HEK293 (cell line): ENCODE measurements around the gene WDR91.

ENCODE experiments used
- CTCF ChIA-PET: fragments of 350-600 bp; formaldehyde crosslinking; extraction: SDS; loops from one replicate; lab custom pipeline; 2021; ENCODE audit warnings: antibody characterized with exemption; lab: Yijun Ruan, JAX
- POLR2A ChIA-PET: fragments of 300-600 bp; formaldehyde crosslinking; extraction: SDS; loops from one replicate; lab custom pipeline; 2020; ENCODE audit warnings: antibody characterized with exemption, inconsistent platforms; lab: Yijun Ruan, JAX
- H3K27ac ChIP-seq: fragments of 200-500 bp; sonication (Bioruptor generic); 2 replicates; pipeline ENCODE4 v1.5.1; 2014; ENCODE audit warnings: low read depth, low read length, control low read depth, inconsistent platforms; ENCODE audit errors: extremely low read depth
- H3K36me3 ChIP-seq, 2 experiments: fragments of 200-500 bp in 1 of 2; sonication (Bioruptor generic) in 1 of 2; 1 replicate in 1 of 2; 2 replicates in 1 of 2; pipeline ENCODE4 v1.5.1; 2014 to 2017; ENCODE audit warnings: inconsistent platforms in 2 of 2, low read length in 2 of 2; ENCODE audit not compliant: control insufficient read depth in 2 of 2, insufficient read depth in 1 of 2
- H3K4me1 ChIP-seq: fragments of 200-500 bp; sonication (Bioruptor generic); 2 replicates; pipeline ENCODE4 v1.5.1; 2014; ENCODE audit warnings: mild to moderate bottlenecking, low read length, inconsistent platforms; ENCODE audit not compliant: control insufficient read depth, insufficient read depth
- H3K4me3 ChIP-seq: 2 replicates; pipeline ENCODE4 v1.5.1; 2011; ENCODE audit warnings: low read depth, mild to moderate bottlenecking, control low read depth, low read length, moderate library complexity
- H3K9me3 ChIP-seq: fragments of 200-500 bp; sonication (Bioruptor generic); 2 replicates; pipeline ENCODE4 v1.5.1; 2014; ENCODE audit warnings: low read depth, low read length, inconsistent platforms; ENCODE audit not compliant: control insufficient read depth, insufficient read depth
- ATF2 ChIP-seq: fragments of 450-650 bp; formaldehyde crosslinking; IDR thresholded peaks from 2 replicates; pipeline ENCODE4 v1.5.1; 2016; ENCODE audit warnings: missing biosample characterization, missing genetic modification characterization, low read depth
- BCL11A ChIP-seq: fragments of 450-650 bp; formaldehyde crosslinking; IDR thresholded peaks from 2 replicates; pipeline ENCODE4 v1.5.1; 2016; ENCODE audit warnings: low read depth, missing biosample characterization, missing genetic modification characterization
- PRDM4 ChIP-seq: fragments of 450-650 bp; formaldehyde crosslinking; IDR thresholded peaks from 2 replicates; pipeline ENCODE4 v1.5.1; 2017; ENCODE audit warnings: missing biosample characterization, missing genetic modification characterization
- REPIN1 ChIP-seq: fragments of 450-650 bp; formaldehyde crosslinking; IDR thresholded peaks from 2 replicates; pipeline ENCODE4 v1.5.1; 2017; ENCODE audit warnings: missing biosample characterization, missing genetic modification characterization, low read depth
- SCRT2 ChIP-seq: fragments of 450-650 bp; formaldehyde crosslinking; IDR thresholded peaks from 2 replicates; pipeline ENCODE4 v1.5.1; 2016; ENCODE audit warnings: missing biosample characterization, missing genetic modification characterization
- SP3 ChIP-seq: fragments of 450-650 bp; formaldehyde crosslinking; IDR thresholded peaks from 2 replicates; pipeline ENCODE4 v1.5.1; 2016; ENCODE audit warnings: missing biosample characterization, missing genetic modification characterization
- SP7 ChIP-seq: fragments of 450-650 bp; formaldehyde crosslinking; IDR thresholded peaks from 2 replicates; pipeline ENCODE4 v1.5.1; 2016; ENCODE audit warnings: missing biosample characterization, missing genetic modification characterization
- TSHZ1 ChIP-seq: fragments of 450-650 bp; formaldehyde crosslinking; IDR thresholded peaks from 2 replicates; pipeline ENCODE4 v1.5.1; 2016; ENCODE audit warnings: missing biosample characterization, missing genetic modification characterization, borderline replicate concordance
- ZBTB20 ChIP-seq: fragments of 450-650 bp; formaldehyde crosslinking; IDR thresholded peaks from 2 replicates; pipeline ENCODE4 v1.5.1; 2016; ENCODE audit warnings: missing biosample characterization, missing genetic modification characterization
- ZNF175 ChIP-seq: fragments of 450-650 bp; formaldehyde crosslinking; IDR thresholded peaks from 2 replicates; pipeline ENCODE4 v1.5.1; 2016; ENCODE audit warnings: missing biosample characterization, missing genetic modification characterization
- ZNF239 ChIP-seq: fragments of 450-650 bp; formaldehyde crosslinking; IDR thresholded peaks from 2 replicates; pipeline ENCODE4 v1.5.1; 2016; ENCODE audit warnings: missing biosample characterization, missing genetic modification characterization
- ZNF292 ChIP-seq: fragments of 450-650 bp; formaldehyde crosslinking; IDR thresholded peaks from 2 replicates; pipeline ENCODE4 v1.5.1; 2016; ENCODE audit warnings: low read depth, missing biosample characterization, missing genetic modification characterization, borderline replicate concordance
- ZNF335 ChIP-seq: fragments of 450-650 bp; formaldehyde crosslinking; conservative IDR thresholded peaks from 2 replicates; pipeline ENCODE4 v1.5.1; 2016; ENCODE audit warnings: missing biosample characterization, missing genetic modification characterization
- ZNF518A ChIP-seq: fragments of 450-650 bp; formaldehyde crosslinking; conservative IDR thresholded peaks from 2 replicates; pipeline ENCODE4 v1.5.1; 2016; ENCODE audit warnings: low read depth, missing biosample characterization, missing genetic modification characterization
- ZNF521 ChIP-seq: fragments of 450-650 bp; formaldehyde crosslinking; IDR thresholded peaks from 2 replicates; pipeline ENCODE4 v1.5.1; 2017; ENCODE audit warnings: missing biosample characterization, mild to moderate bottlenecking, missing genetic modification characterization
- ZNF560 ChIP-seq: fragments of 450-650 bp; formaldehyde crosslinking; IDR thresholded peaks from 2 replicates; pipeline ENCODE4 v1.5.1; 2017; ENCODE audit warnings: missing biosample characterization, missing genetic modification characterization, borderline replicate concordance
- ZNF639 ChIP-seq: fragments of 450-650 bp; formaldehyde crosslinking; IDR thresholded peaks from 2 replicates; pipeline ENCODE4 v1.5.1; 2016; ENCODE audit warnings: missing biosample characterization, missing genetic modification characterization
- ZNF830 ChIP-seq: fragments of 450-650 bp; IDR thresholded peaks from 2 replicates; pipeline ENCODE4 v1.5.0; 2018; ENCODE audit warnings: missing biosample characterization, missing genetic modification characterization, low read depth, mild to moderate bottlenecking, moderate library complexity

Gene WDR91

GRCh38 chr7:135242096-135242684, 30.9 kb upstream of the WDR91 start (continued):
- TF ChIP-seq ZNF518A (no peak), SCRT2 (no peak), ZNF292 (tag by site-specific recombination) (no peak), ZNF560 (tag by site-specific recombination) (no peak), ATF2 (tag by site-specific recombination) (no peak), ZNF175 (no peak), ZBTB20 (no peak), SP7 (tag by site-specific recombination) (no peak), SP3 (tag by site-specific recombination) (no peak), BCL11A (tag by site-specific recombination) (no peak)
- TF ChIP-seq, all 188 proteins: peak for 0

- Histone ChIP-seq H3K4me3 (no peak overlapping the region), H3K27ac (no peak overlapping the region), H3K4me1 (no peaks in the 10 kb centered on the region), H3K9me3 (no peaks in the 10 kb centered on the region), H3K36me3 (no peaks in the 10 kb centered on the region)
- TF ChIP-seq ZNF830, result no peak
- no peak for TF ChIP-seq ZNF239 (tag by site-specific recombination)
- TF ChIP-seq ZNF335 (tag by site-specific recombination), result peak; percentile 53; the same call in 1 of the 2 replicates
- TF ChIP-seq ZNF639 (tag by site-specific recombination), result no peak
- no peak for TF ChIP-seq REPIN1
- TF ChIP-seq ZNF521 (tag by site-specific recombination), result no peak
- no peak for TF ChIP-seq PRDM4 (tag by site-specific recombination)
- TF ChIP-seq TSHZ1 (tag by site-specific recombination), result no peak
- TF ChIP-seq ZBTB20, result no peak
- ChIA-PET POLR2A (no interaction called here), CTCF (no interaction called here)
Observed at GRCh38 chr7:135240441-135240840, 29.1 kb upstream of the WDR91 start.
